HCT116 (cell line): ENCODE measurements around the gene SHCBP1L. TPM values are rescaled to one million over a fixed set of nuclear protein-coding genes. Genes with fewer than 3 reads are reported as not detected.

ENCODE experiments used
- ATAC-seq: fragments of 200-7000 bp; cut with Tn5 transposase; 2 replicates; pipeline ENCODE4 v1.9.1; 2020; ENCODE audit warnings: mild to moderate bottlenecking, moderate library complexity
- BruUV-seq: library from RNA; stranded (reverse); fragments of 400-500 nt; replicated peaks from 2 replicates; lab custom pipeline; 2021; lab: Mats Ljungman, UMichigan
- CTCF ChIA-PET: fragments of 300-600 bp; sonication (Branson Sonifier 250); formaldehyde crosslinking; loops from one replicate; lab custom pipeline; 2021; ENCODE audit warnings: antibody characterized with exemption; lab: Charles Lee
- POLR2A ChIA-PET: fragments of 300-600, 350-600 bp; sonication (Branson Sonifier 250); formaldehyde crosslinking; loops from one replicate; lab custom pipeline; 2021; ENCODE audit warnings: antibody characterized with exemption; lab: Charles Lee
- RAD21 ChIA-PET, 2 experiments: fragments of 300-600 bp; sonication (Branson Sonifier 250); formaldehyde crosslinking; loops; one replicate each; lab custom pipeline; 2023; ENCODE audit warnings: low total read pairs in 2 of 2; ENCODE audit not compliant: uncharacterized antibody in 2 of 2, unreplicated experiment in 2 of 2, low non-redundant PET in 1 of 2; lab: Charles Lee
- DNase-seq: peaks from one replicate; pipeline ENCODE4 v3.0.0-alpha.2; 2010; ENCODE audit warnings: low read depth, low spot score
- H2AFZ ChIP-seq: fragments of 200-600 bp; shearing (Covaris generic), sonication (generic); 2 replicates; pipeline ENCODE4 v1.6.1; 2017; ENCODE audit warnings: low read depth, mixed run types, mixed read lengths, antibody characterized with exemption, low read length; ENCODE audit not compliant: poor library complexity, severe bottlenecking
- H3K27ac ChIP-seq: 2 replicates; pipeline ENCODE4 v1.5.1; 2012; ENCODE audit warnings: low read depth, low read length
- H3K27me3 ChIP-seq: fragments of 200-600 bp; sonication (generic); 2 replicates; pipeline ENCODE4 v1.6.1; 2016; ENCODE audit warnings: mixed run types, low read length, mixed read lengths; ENCODE audit not compliant: insufficient read depth
- H3K36me3 ChIP-seq, 2 experiments: fragments of 200-500 bp in 1 of 2; fragments of 200-600 bp in 1 of 2; sonication (Bioruptor generic) in 1 of 2; sonication (generic) in 1 of 2; 2 replicates each; pipeline versions ENCODE4 v1.5.1 to v1.6.1; 2014 to 2016; ENCODE audit warnings: low read length in 2 of 2, inconsistent platforms in 1 of 2, mixed read lengths in 1 of 2, mixed run types in 1 of 2; ENCODE audit not compliant: insufficient read depth in 2 of 2, control insufficient read depth in 1 of 2
- H3K4me1 ChIP-seq, 2 experiments: fragments of 200-600 bp in 1 of 2; sonication (generic) in 1 of 2; 2 replicates each; pipeline versions ENCODE4 v1.5.1 to v1.6.1; 2012 to 2017; ENCODE audit warnings: low read length in 2 of 2, inconsistent platforms in 1 of 2, mild to moderate bottlenecking in 1 of 2, mixed read lengths in 1 of 2, mixed run types in 1 of 2, moderate library complexity in 1 of 2; ENCODE audit not compliant: insufficient read depth in 2 of 2, control insufficient read depth in 1 of 2
- H3K4me2 ChIP-seq: fragments of 200-600 bp; sonication (generic); 2 replicates; pipeline ENCODE4 v1.6.1; 2017; ENCODE audit warnings: mixed run types, low read length, mixed read lengths
- H3K4me3 ChIP-seq, 2 experiments: fragments of 200-600 bp in 1 of 2; sonication (generic) in 1 of 2; replicated peaks in 1 of 2; 2 replicates each; pipeline ENCODE4 v1.5.1; 2011 to 2016; ENCODE audit warnings: low read length in 2 of 2, control low read depth in 1 of 2, low read depth in 1 of 2, mild to moderate bottlenecking in 1 of 2, mixed read lengths in 1 of 2, mixed run types in 1 of 2
- H3K79me2 ChIP-seq: fragments of 200-600 bp; sonication (generic); 2 replicates; pipeline ENCODE4 v1.6.1; 2017; ENCODE audit warnings: mild to moderate bottlenecking, mixed run types, low read length, moderate library complexity, mixed read lengths; ENCODE audit not compliant: insufficient read depth
- H3K9ac ChIP-seq: fragments of 200-600 bp; sonication (generic); 2 replicates; pipeline ENCODE4 v1.6.1; 2016; ENCODE audit warnings: low read length, mixed read lengths
- H3K9me2 ChIP-seq: fragments of 200-600 bp; sonication (generic), shearing (Covaris generic); 2 replicates; pipeline ENCODE4 v1.6.1; 2017; ENCODE audit warnings: mixed run types, mild to moderate bottlenecking, moderate library complexity; ENCODE audit not compliant: insufficient read depth
- H3K9me3 ChIP-seq, 2 experiments: fragments of 200-500 bp in 1 of 2; fragments of 200-600 bp in 1 of 2; sonication (Bioruptor generic) in 1 of 2; sonication (generic) in 1 of 2; 2 replicates each; pipeline ENCODE4 v1.6.1; 2014 to 2017; ENCODE audit warnings: low read length in 2 of 2, mixed read lengths in 2 of 2, inconsistent platforms in 1 of 2, low read depth in 1 of 2, mild to moderate bottlenecking in 1 of 2, mixed run types in 1 of 2, moderate library complexity in 1 of 2; ENCODE audit not compliant: control insufficient read depth in 1 of 2, insufficient read depth in 1 of 2
- H4K20me1 ChIP-seq: fragments of 200-600 bp; sonication (generic), shearing (Covaris generic); 2 replicates; pipeline ENCODE4 v1.6.1; 2017; ENCODE audit warnings: mixed run types, mild to moderate bottlenecking, moderate library complexity; ENCODE audit not compliant: insufficient read depth
- ATF3 ChIP-seq: IDR thresholded peaks from 2 replicates; pipeline ENCODE4 v1.6.1; 2012
- CBX3 ChIP-seq: IDR thresholded peaks from 2 replicates; pipeline ENCODE4 v1.6.1; 2012; ENCODE audit warnings: low read depth
- CEBPB ChIP-seq: IDR thresholded peaks from 2 replicates; pipeline ENCODE4 v1.6.1; 2012; ENCODE audit warnings: low read depth
- CTCF ChIP-seq, 3 experiments: fragments of 200-600 bp in 1 of 3; sonication (generic) in 1 of 3; IDR thresholded peaks in 2 of 3; conservative IDR thresholded peaks in 1 of 3; 2 replicates each; pipeline ENCODE4 v1.5.1; 2012 to 2017; ENCODE audit warnings: low read depth in 2 of 3, low read length in 2 of 3, antibody characterized with exemption in 1 of 3, borderline replicate concordance in 1 of 3, control low read depth in 1 of 3, mild to moderate bottlenecking in 1 of 3, mixed read lengths in 1 of 3, mixed run types in 1 of 3, moderate library complexity in 1 of 3; ENCODE audit not compliant: insufficient read depth in 1 of 3
- EGR1 ChIP-seq: IDR thresholded peaks from 2 replicates; pipeline ENCODE4 v1.6.1; 2012; ENCODE audit warnings: low read depth
- ELF1 ChIP-seq: IDR thresholded peaks from 2 replicates; pipeline ENCODE4 v1.6.1; 2012; ENCODE audit warnings: low read depth, borderline replicate concordance
- EZH2 ChIP-seq: fragments of 200-600 bp; sonication (generic); IDR thresholded peaks from 2 replicates; pipeline ENCODE4 v1.6.1; 2017; ENCODE audit warnings: antibody characterized with exemption, mixed run types
- EZH2phosphoT487 ChIP-seq: fragments of 200-600 bp; IDR thresholded peaks from 2 replicates; pipeline ENCODE4 v1.6.1; 2018; ENCODE audit warnings: antibody characterized with exemption, borderline replicate concordance
- FOSL1 ChIP-seq: IDR thresholded peaks from 2 replicates; pipeline ENCODE4 v1.6.1; 2012; ENCODE audit warnings: low read depth
- JUND ChIP-seq: IDR thresholded peaks from 2 replicates; pipeline ENCODE4 v1.6.1; 2012
- MAX ChIP-seq: IDR thresholded peaks from 2 replicates; pipeline ENCODE4 v1.6.1; 2012
- POLR2A ChIP-seq: IDR thresholded peaks from 2 replicates; pipeline ENCODE4 v1.7.0; 2011; ENCODE audit warnings: borderline replicate concordance; ENCODE audit not compliant: insufficient read depth, insufficient read length; ENCODE audit errors: extremely low read depth
- POLR2AphosphoS5 ChIP-seq: IDR thresholded peaks from 2 replicates; pipeline ENCODE4 v1.6.1; 2011; ENCODE audit warnings: mild to moderate bottlenecking, low read depth, low read length, moderate library complexity
- SIN3A ChIP-seq: IDR thresholded peaks from 2 replicates; pipeline ENCODE4 v1.6.1; 2012; ENCODE audit warnings: low read depth
- SP1 ChIP-seq: IDR thresholded peaks from 2 replicates; pipeline ENCODE4 v1.6.1; 2012; ENCODE audit warnings: low read depth
- SRF ChIP-seq: IDR thresholded peaks from 2 replicates; pipeline ENCODE4 v1.6.1; 2012; ENCODE audit warnings: low read depth
- YY1 ChIP-seq: IDR thresholded peaks from 2 replicates; pipeline ENCODE4 v1.6.1; 2011; ENCODE audit warnings: low read length, low read depth, moderate library complexity, mild to moderate bottlenecking; ENCODE audit not compliant: insufficient replicate concordance; ENCODE audit errors: extremely low read depth
- ZFX ChIP-seq: fragments of 450-650 bp; IDR thresholded peaks from 2 replicates; pipeline ENCODE4 v1.6.1; 2017
- ZNF274 ChIP-seq: fragments of 200-500 bp; sonication (Bioruptor generic); IDR thresholded peaks from 2 replicates; pipeline ENCODE4 v1.6.1; 2014; ENCODE audit warnings: mild to moderate bottlenecking, low read depth, low read length, inconsistent platforms
- intact Hi-C: fragments of 100-400 bp; cut with micrococcal nuclease; formaldehyde crosslinking; loops from 2 replicates; pipeline ENCODE4 v1.10.0; 2022
- total RNA-seq: library from RNA; stranded (reverse); gene quantifications from one replicate; pipeline ENCODE4 v1.2.1, GENCODE V29; 2021; ENCODE audit not compliant: unreplicated experiment

SHCBP1L gene
- total RNA-seq, 1 experiment from 2014 or later = not detected

GRCh38 chr1:182860658-182861057 lies 92.3 kb downstream of the SHCBP1L start:
- no TSS peak for BruUV-seq
- no peak overlapping the region for H3K4me3 ChIP-seq
- H3K27me3 ChIP-seq = no peaks in the 10 kb centered on the region
- H4K20me1 ChIP-seq = peaks cover 26% of the 10 kb centered on the region; the same call in 1 of the 2 replicates
- DNase-seq (no peak), ATAC-seq (no peak)
- H3K9me3 ChIP-seq = no peaks in the 10 kb centered on the region
- ChIA-PET CTCF (no interaction called here), RAD21 (no interaction called here), POLR2A (no interaction called here)
- no peak overlapping the region for H3K9ac ChIP-seq
- no peak overlapping the region for H2AFZ ChIP-seq
- H3K4me1 ChIP-seq = no peaks in the 10 kb centered on the region
- intact Hi-C loops = no loop called here
- H3K36me3 ChIP-seq = peaks cover 87 to 91% of the 10 kb centered on the region in 2 experiments
- H3K9me2 ChIP-seq = no peaks in the 10 kb centered on the region
- no peak overlapping the region for H3K4me2 ChIP-seq
- H3K27ac ChIP-seq = no peak overlapping the region
- H3K79me2 ChIP-seq = peaks cover 100% of the 10 kb centered on the region
- TF ChIP-seq ZNF274 (no peak), POLR2AphosphoS5 (no peak), CEBPB (no peak), SIN3A (no peak), YY1 (no peak), ZFX (no peak), CTCF (IDR thresholded peaks at IDR 0.05 in 2 of 3, conservative IDR thresholded peaks at IDR 0.05 in 1 of 3; ENCODE audit: borderline replicate concordance in 1 of 3, insufficient read depth in 1 of 3, low read depth in 2 of 3, low read length in 2 of 3) (no peak)

- Histone ChIP-seq H3K9ac (no peak overlapping the region), H3K79me2 (peaks cover 100% of the 10 kb centered on the region), H3K4me2 (no peak overlapping the region), H3K36me3 (peaks cover 89 to 90% of the 10 kb centered on the region in 2 experiments), H3K27ac (no peak overlapping the region), H3K4me3 (no peak overlapping the region), H2AFZ (no peak overlapping the region), H3K9me3 (no peaks in the 10 kb centered on the region), H3K4me1 (no peaks in the 10 kb centered on the region)
- ChIA-PET CTCF (no interaction called here), RAD21 (no interaction called here)
- intact Hi-C loops = no loop called here
- TF ChIP-seq EGR1 = no peak
- no peak for TF ChIP-seq EZH2
- TF ChIP-seq POLR2A = no peak
- TF ChIP-seq ATF3 = no peak
- no peak for TF ChIP-seq EZH2phosphoT487
- no peak for TF ChIP-seq YY1
- no peak for TF ChIP-seq FOSL1
- TF ChIP-seq SP1 = no peak
- TF ChIP-seq CBX3 = no peak
- TF ChIP-seq ZFX = no peak
- no peak for TF ChIP-seq POLR2AphosphoS5
- TF ChIP-seq MAX = no peak
- TF ChIP-seq ELF1 = no peak
- no peak for TF ChIP-seq CEBPB
- TF ChIP-seq SIN3A = no peak
- TF ChIP-seq JUND = no peak
- TF ChIP-seq SRF = no peak
- no peak for TF ChIP-seq ZNF274
- TF ChIP-seq, all 23 proteins: peak for 0
- Histone ChIP-seq H3K27me3 (no peaks in the 10 kb centered on the region), H4K20me1 (peaks cover 31% of the 10 kb centered on the region; the same call in 1 of the 2 replicates), H3K9me2 (no peaks in the 10 kb centered on the region)
- DNase-seq (no peak), ATAC-seq (no peak)
- POLR2A ChIA-PET = no interaction called here
- BruUV-seq = no TSS peak
Measured at GRCh38 chr1:182857212-182857611, 95.8 kb downstream of the SHCBP1L start.
